Heart right ventricle (tissue), 16 donors: Measurements from ENCODE around the gene LAMC2. TPM values are rescaled to one million over a fixed set of nuclear protein-coding genes. Genes with fewer than 3 reads are reported as not detected.

ENCODE experiments used
- ATAC-seq, 8 donors: fragments of 200-7000 bp; cut with Tn5 transposase; one replicate each; pipeline ENCODE4 v1.9.1; 2020; ENCODE audit warnings: mild to moderate bottlenecking in 8 of 8, moderate library complexity in 8 of 8, moderate number of reproducible peaks in 1 of 8
- DNase-seq, 2 donors: peaks; one replicate each; pipeline ENCODE4 v3.0.0-alpha.2; 2020
- H3K27ac ChIP-seq, 10 donors: fragments of 200-600 bp; sonication (generic) in 2 of 10; one replicate each; pipeline versions ENCODE4 v1.5.0 to v1.8.0; 2020 to 2022; ENCODE audit warnings: mild to moderate bottlenecking in 3 of 10
- H3K27me3 ChIP-seq, 7 donors: fragments of 200-600 bp; one replicate each; pipeline ENCODE4 v1.8.0; 2021 to 2022; ENCODE audit warnings: mild to moderate bottlenecking in 2 of 7
- H3K36me3 ChIP-seq, 9 donors: fragments of 200-600 bp; sonication (generic) in 1 of 9; one replicate each; pipeline versions ENCODE4 v1.5.0 to v1.8.0; 2020 to 2022; ENCODE audit warnings: mild to moderate bottlenecking in 2 of 9
- H3K4me1 ChIP-seq, 9 donors: fragments of 200-600 bp; sonication (generic) in 1 of 9; one replicate each; pipeline versions ENCODE4 v1.5.0 to v1.8.0; 2020 to 2022; ENCODE audit warnings: mild to moderate bottlenecking in 4 of 9
- H3K4me3 ChIP-seq, 10 donors: fragments of 200-600 bp; sonication (generic) in 2 of 10; one replicate each; pipeline versions ENCODE4 v1.5.0 to v1.8.0; 2020 to 2022; ENCODE audit warnings: mild to moderate bottlenecking in 7 of 10, moderate library complexity in 2 of 10
- H3K9me3 ChIP-seq, 11 donors: fragments of 200-600 bp in 10 of 11; sonication (generic) in 2 of 11; one replicate each; pipeline versions ENCODE4 v1.5.0 to v1.8.0; 2013 to 2022; ENCODE audit warnings: mild to moderate bottlenecking in 2 of 11, control low read depth in 1 of 11, moderate library complexity in 1 of 11
- CTCF ChIP-seq, 9 donors: fragments of 200-600 bp; sonication (generic) in 2 of 9; IDR thresholded peaks; one replicate each; pipeline versions ENCODE4 v1.5.0 to v1.8.0; 2021 to 2022; ENCODE audit warnings: antibody characterized with exemption in 9 of 9, mild to moderate bottlenecking in 5 of 9, moderate library complexity in 1 of 9
- WGBS, 2 donors: extraction: QIAGEN DNeasy Blood & Tissue Kit; methylation state at CpG; one replicate each; pipeline ENCODE4 v1.1.7; 2013; ENCODE audit warnings: inconsistent platforms in 1 of 2; 5-methylcytosine and 5-hydroxymethylcytosine counted together
- intact Hi-C, 10 donors: fragments of 100-400 bp; cut with DNase I; formaldehyde crosslinking; loops; one replicate each; pipeline versions ENCODE4 v1.11.1 to v1.14.2; 2022
- polyA plus RNA-seq, 2 donors: library from polyadenylated mRNA; stranded (reverse); fragments of 200-250 nt; gene quantifications; one replicate each; pipeline ENCODE4 v1.2.3, GENCODE V29; 2013
- total RNA-seq, 10 donors: library from RNA; stranded (reverse); fragmentation: NEBNext Ultra II Directional in 3 of 10; extraction: Animal tissue kit (Norgen Biotek cat#: 25700) in 3 of 10; gene quantifications; one replicate each; pipeline versions ENCODE4 v1.2.1 to v1.2.4, GENCODE V29; 2021 to 2023
- donor health status: Arrhythmogenic right ventricular cardiomyopathy.
- donor health status: ischemic (EF 13 %, LVEDD 7.1; RV severe dilation, severe dysfunction).
- donor health status: healthy with polysubstance abuse.
- donor health status: DM: no; HTN: yes; CAD: no.
- donor health status: DM: no; HTN: no; CAD: no.
- donor health status: ischemic (EF 25% LVEDD 6.9; RV normal size, moderate dysfunction).
- donor health status: ischemic (EF 25% LVEDD 5.7; RV mildly dilated, moderate dysfunction).
- donor health status: healthy.
- donor health status: DM: yes; HTN: yes; CAD: no.
- donor health status: Ischemic cardiomyopathy.
- donor health status: ischemic (EF 35%, LVEDD 5.7; RV mildly dilated, moderate dysfunction).
- donor health status: nonischemic (EF 11% LVEDD 7.7; RV severe dilation, severe dysfunction).
- donor health status: DM: yes; HTN: yes; CAD: no.
- donor health status: PGD.
- donor health status: ischemic (EF 29% LVEDD 5.4; RV normal size, mild dysfunction).
- donor health status: nonischemic (EF 23%, LVEDD 6.1; RV moderate dilation, normal function).

Gene LAMC2
- total and polyA plus RNA-seq, 12 donors = 0.53 to 8.8 (median 1.6) TPM

- intact Hi-C loops = no loop called here
Observed at GRCh38 chr1:183152180-183152579, 33.9 kb upstream of the LAMC2 start.

GRCh38 chr1:183155939-183156338 lies 30.1 kb upstream of the LAMC2 start:
- no peak for ATAC-seq
- H3K4me1 ChIP-seq = no peaks in the 10 kb centered on the region
- H3K27me3 ChIP-seq = no peaks in the 10 kb centered on the region
- WGBS, 2 donors = 91 to 94% methylated on average over 2 of the region's 2 CpGs
- H3K9me3 ChIP-seq = no peaks in the 10 kb centered on the region
- intact Hi-C loops = no loop called here
- DNase-seq = no peak
- TF ChIP-seq CTCF (IDR thresholded peaks at IDR 0.05) = no peak
- H3K4me3 ChIP-seq = no peak overlapping the region
- no peaks in the 10 kb centered on the region for H3K36me3 ChIP-seq
- no peak overlapping the region for H3K27ac ChIP-seq

More at GRCh38 chr1:183152180-183152579, 33.9 kb upstream of the LAMC2 start:
- H3K27ac ChIP-seq = no peak overlapping the region
- no peak for DNase-seq
- TF ChIP-seq CTCF (IDR thresholded peaks at IDR 0.05) = no peak
- H3K4me3 ChIP-seq = no peak overlapping the region
- H3K27me3 ChIP-seq = no peaks in the 10 kb centered on the region
- peaks cover 0 to 18% (median 14%) of the 10 kb centered on the region in 9 donors for H3K4me1 ChIP-seq
- WGBS, 2 donors = 94 to 95% methylated on average over 7 of the region's 7 CpGs
- no peaks in the 10 kb centered on the region for H3K36me3 ChIP-seq
- no peak for ATAC-seq
- no peaks in the 10 kb centered on the region for H3K9me3 ChIP-seq

GRCh38 chr1:183159960-183160359 lies 26.1 kb upstream of the LAMC2 start:
- Histone ChIP-seq H3K36me3 (no peaks in the 10 kb centered on the region), H3K27ac (no peak overlapping the region), H3K27me3 (no peaks in the 10 kb centered on the region), H3K4me1 (no peaks in the 10 kb centered on the region), H3K9me3 (no peaks in the 10 kb centered on the region), H3K4me3 (no peak overlapping the region)
- ATAC-seq = no peak
- 92 to 95% methylated on average over 9 of the region's 9 CpGs for WGBS, 2 donors
- intact Hi-C loops = no loop called here
- no peak for DNase-seq
- no peak for TF ChIP-seq CTCF (IDR thresholded peaks at IDR 0.05)

GRCh38 chr1:183161391-183161790 lies 24.7 kb upstream of the LAMC2 start:
- WGBS, 2 donors = 89% methylated on average over 3 of the region's 3 CpGs
- DNase-seq (no peak), ATAC-seq (no peak)
- no peaks in the 10 kb centered on the region for H3K9me3 ChIP-seq
- intact Hi-C loops = no loop called here
- no peaks in the 10 kb centered on the region for H3K27me3 ChIP-seq
- H3K27ac ChIP-seq = no peak overlapping the region
- TF ChIP-seq CTCF (IDR thresholded peaks at IDR 0.05) = no peak
- no peaks in the 10 kb centered on the region for H3K36me3 ChIP-seq
- H3K4me3 ChIP-seq = no peak overlapping the region
- no peaks in the 10 kb centered on the region for H3K4me1 ChIP-seq
